Peyer's patch (tissue), 4 donors: ENCODE measurements around the gene MYO1D.

Experiments
- CTCF ChIP-seq, 6 experiments: fragments of 450-650 bp in 4 of 6; fragments of 200-600 bp in 2 of 6; sonication (generic) in 1 of 6; IDR thresholded peaks; one replicate each; pipeline ENCODE4 v1.5.1; 2017 to 2019; ENCODE audit warnings: antibody characterized with exemption in 6 of 6, mild to moderate bottlenecking in 3 of 6, moderate library complexity in 1 of 6
- POLR2A ChIP-seq, 2 donors: fragments of 450-650 bp; IDR thresholded peaks; one replicate each; pipeline ENCODE4 v1.5.1; 2017; ENCODE audit warnings: antibody characterized with exemption in 2 of 2, mild to moderate bottlenecking in 2 of 2, moderate library complexity in 2 of 2

GRCh38 chr17:32555611-32556310 lies 321.2 kb downstream of the MYO1D start:
- TF ChIP-seq POLR2A (IDR thresholded peaks at IDR 0.05) = no peak
- no peak for TF ChIP-seq CTCF (IDR thresholded peaks at IDR 0.05)
